ENCODE data around the gene LAIR1.

DNA sequence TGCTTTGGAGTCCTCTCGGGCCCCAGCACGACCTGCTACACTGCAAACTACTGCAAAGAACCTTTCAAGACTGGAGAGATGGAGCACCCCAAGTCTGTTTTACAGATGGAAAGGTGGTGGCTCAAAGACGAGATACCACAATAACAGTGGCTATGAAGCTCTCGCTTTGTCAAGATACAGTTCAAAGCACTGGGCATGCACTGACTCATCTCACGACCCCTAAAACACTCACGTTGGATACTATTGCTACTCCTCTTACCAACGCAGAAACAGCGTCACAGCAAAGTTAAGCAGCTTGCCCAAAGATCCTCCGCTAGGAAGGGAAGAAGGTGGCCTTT lies 24.0 kb upstream of the LAIR1 start:
- TF ChIP-seq CTCF (conservative IDR thresholded peaks at IDR 0.05; ENCODE audit: low read length) (no peak), EZH2phosphoT487 (IDR thresholded peaks at IDR 0.05; ENCODE audit: borderline replicate concordance, low read depth, low read length) (no peak)
